ENCODE data around the gene ZNF516. TPM values are rescaled to one million over a fixed set of nuclear protein-coding genes. Genes with fewer than 3 reads are reported as not detected.

The ZNF516 gene, protein sequence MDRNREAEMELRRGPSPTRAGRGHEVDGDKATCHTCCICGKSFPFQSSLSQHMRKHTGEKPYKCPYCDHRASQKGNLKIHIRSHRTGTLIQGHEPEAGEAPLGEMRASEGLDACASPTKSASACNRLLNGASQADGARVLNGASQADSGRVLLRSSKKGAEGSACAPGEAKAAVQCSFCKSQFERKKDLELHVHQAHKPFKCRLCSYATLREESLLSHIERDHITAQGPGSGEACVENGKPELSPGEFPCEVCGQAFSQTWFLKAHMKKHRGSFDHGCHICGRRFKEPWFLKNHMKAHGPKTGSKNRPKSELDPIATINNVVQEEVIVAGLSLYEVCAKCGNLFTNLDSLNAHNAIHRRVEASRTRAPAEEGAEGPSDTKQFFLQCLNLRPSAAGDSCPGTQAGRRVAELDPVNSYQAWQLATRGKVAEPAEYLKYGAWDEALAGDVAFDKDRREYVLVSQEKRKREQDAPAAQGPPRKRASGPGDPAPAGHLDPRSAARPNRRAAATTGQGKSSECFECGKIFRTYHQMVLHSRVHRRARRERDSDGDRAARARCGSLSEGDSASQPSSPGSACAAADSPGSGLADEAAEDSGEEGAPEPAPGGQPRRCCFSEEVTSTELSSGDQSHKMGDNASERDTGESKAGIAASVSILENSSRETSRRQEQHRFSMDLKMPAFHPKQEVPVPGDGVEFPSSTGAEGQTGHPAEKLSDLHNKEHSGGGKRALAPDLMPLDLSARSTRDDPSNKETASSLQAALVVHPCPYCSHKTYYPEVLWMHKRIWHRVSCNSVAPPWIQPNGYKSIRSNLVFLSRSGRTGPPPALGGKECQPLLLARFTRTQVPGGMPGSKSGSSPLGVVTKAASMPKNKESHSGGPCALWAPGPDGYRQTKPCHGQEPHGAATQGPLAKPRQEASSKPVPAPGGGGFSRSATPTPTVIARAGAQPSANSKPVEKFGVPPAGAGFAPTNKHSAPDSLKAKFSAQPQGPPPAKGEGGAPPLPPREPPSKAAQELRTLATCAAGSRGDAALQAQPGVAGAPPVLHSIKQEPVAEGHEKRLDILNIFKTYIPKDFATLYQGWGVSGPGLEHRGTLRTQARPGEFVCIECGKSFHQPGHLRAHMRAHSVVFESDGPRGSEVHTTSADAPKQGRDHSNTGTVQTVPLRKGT
- total RNA-seq: 1 to 10 TPM; 3.8 to 6.2 TPM

DNA sequence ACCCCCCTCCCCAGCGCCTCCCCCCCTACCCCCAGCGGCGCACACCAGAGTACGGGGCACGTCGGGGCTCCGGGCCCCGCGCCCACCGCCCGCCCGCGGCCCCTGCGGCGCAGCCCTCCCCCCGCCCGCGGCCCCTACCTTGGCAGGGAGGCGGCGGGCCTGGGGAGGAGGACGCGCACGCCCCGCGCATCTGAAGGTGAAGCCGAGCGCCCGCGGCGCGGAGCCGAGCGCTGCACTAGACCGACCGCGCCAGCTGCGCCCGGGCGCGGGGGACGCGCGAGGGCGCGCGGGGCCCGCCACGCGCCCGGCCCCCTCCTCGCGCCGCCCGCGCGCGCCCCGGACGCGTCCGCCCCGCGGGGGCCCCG, at the start of gene ZNF516:
ZNF516 (minus strand) TSS at position 237 of the 365 bp plus-strand sequence. CDS start 52,188 bp downstream, outside the sequence.

All from activated naive CD4-positive, alpha-beta T cell treated with anti-CD3 and anti-CD28 coated beads, Interleukin-2, amount 10 ng/mL, durations not matched to agents 5 hours and 36 hours (primary cell).